NT2/D1 (cell line): Measurements from ENCODE around the gene RNF14.

ENCODE experiments used
- SUZ12 ChIP-seq: IDR thresholded peaks from 2 replicates; pipeline ENCODE4 v1.6.1; 2011; ENCODE audit not compliant: insufficient read length, insufficient read depth; ENCODE audit errors: extremely low read depth
- YY1 ChIP-seq: IDR thresholded peaks from 2 replicates; pipeline ENCODE4 v1.6.1; 2011; ENCODE audit not compliant: insufficient read length, insufficient read depth
- ZNF274 ChIP-seq: IDR thresholded peaks from 2 replicates; pipeline ENCODE4 v1.6.1; 2011; ENCODE audit warnings: mild to moderate bottlenecking, low read depth, low read length

DNA sequence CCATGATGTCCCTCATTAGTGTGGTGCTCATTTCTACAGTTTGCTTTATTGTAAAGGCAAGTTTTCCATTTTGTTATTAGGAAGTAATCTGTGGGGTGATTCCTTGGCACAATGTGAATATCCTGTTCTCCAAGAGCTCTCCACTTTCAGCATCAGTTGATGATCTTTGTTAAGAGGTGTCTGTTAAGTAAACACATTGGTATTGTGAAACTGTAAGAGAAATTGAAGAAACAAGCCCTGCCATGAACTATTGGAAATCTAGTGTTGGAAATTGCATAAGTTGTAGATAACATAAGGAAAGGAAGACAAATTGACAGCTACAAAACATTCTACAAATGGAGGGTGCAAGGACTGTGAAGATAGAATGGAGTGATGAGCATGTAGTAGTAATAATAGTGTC is 17.2 kb downstream of the RNF14 start:
- TF ChIP-seq ZNF274 (no peak), YY1 (no peak), SUZ12 (no peak)
